OCI-LY1 (cell line): ENCODE measurements around the gene ARHGAP18.

ENCODE experiments used
- H2AFZ ChIP-seq: fragments of 200-600 bp; sonication (generic), shearing (Covaris generic); 2 replicates; pipeline ENCODE4 v1.6.0; 2014; ENCODE audit warnings: antibody characterized with exemption, mild to moderate bottlenecking, low read length
- H3F3A ChIP-seq: fragments of 200-600 bp; sonication (generic), shearing (Covaris generic); 2 replicates; pipeline ENCODE4 v1.6.0; 2014; ENCODE audit warnings: mild to moderate bottlenecking, antibody characterized with exemption, low read length, moderate library complexity; ENCODE audit not compliant: insufficient read depth
- H3K27ac ChIP-seq: fragments of 200-600 bp; sonication (generic); 2 replicates; pipeline ENCODE4 v1.5.1; 2014; ENCODE audit warnings: low read length, mixed run types, mild to moderate bottlenecking, low read depth; ENCODE audit not compliant: poor library complexity, severe bottlenecking
- H3K27me3 ChIP-seq: fragments of 200-600 bp; sonication (generic); 2 replicates; pipeline ENCODE4 v1.6.0; 2014; ENCODE audit warnings: antibody characterized with exemption, mild to moderate bottlenecking, low read length, moderate library complexity; ENCODE audit not compliant: insufficient read depth
- H3K36me3 ChIP-seq: fragments of 200-600 bp; sonication (generic); 2 replicates; pipeline ENCODE4 v1.6.1; 2014; ENCODE audit warnings: mild to moderate bottlenecking, antibody characterized with exemption, low read length, moderate library complexity, mixed read lengths; ENCODE audit not compliant: insufficient read depth
- H3K4me1 ChIP-seq: fragments of 200-600 bp; sonication (generic); 2 replicates; pipeline ENCODE4 v1.5.1; 2014; ENCODE audit warnings: mild to moderate bottlenecking, low read length, moderate library complexity; ENCODE audit not compliant: insufficient read depth, severe bottlenecking
- H3K4me2 ChIP-seq: fragments of 200-600 bp; sonication (generic), shearing (Covaris generic); 2 replicates; pipeline ENCODE4 v1.6.1; 2014; ENCODE audit warnings: low read length
- H3K4me3 ChIP-seq: fragments of 200-600 bp; sonication (generic); 2 replicates; pipeline ENCODE4 v1.5.1; 2014; ENCODE audit warnings: low read length, low read depth, mild to moderate bottlenecking, mixed read lengths; ENCODE audit not compliant: poor library complexity, severe bottlenecking
- H3K79me2 ChIP-seq: fragments of 200-600 bp; shearing (Covaris generic); 2 replicates; pipeline ENCODE4 v1.6.1; 2016; ENCODE audit warnings: mixed run types, low read length, mixed read lengths; ENCODE audit not compliant: insufficient read depth
- H3K9ac ChIP-seq: fragments of 200-600 bp; sonication (generic), shearing (Covaris generic); 2 replicates; pipeline ENCODE4 v1.6.1; 2014; ENCODE audit warnings: mild to moderate bottlenecking, low read length, mixed read lengths
- H3K9me2 ChIP-seq: fragments of 200-600 bp; sonication (generic), shearing (Covaris generic); 2 replicates; pipeline ENCODE4 v1.6.1; 2014; ENCODE audit warnings: low read depth, mild to moderate bottlenecking, low read length, mixed read lengths
- H3K9me3 ChIP-seq: fragments of 200-600 bp; shearing (Covaris generic); 2 replicates; pipeline ENCODE4 v1.6.1; 2014; ENCODE audit warnings: low read length, mixed read lengths
- H4K20me1 ChIP-seq: fragments of 200-600 bp; sonication (generic), shearing (Covaris generic); 2 replicates; pipeline ENCODE4 v1.6.0; 2016; ENCODE audit warnings: mild to moderate bottlenecking, low read length; ENCODE audit not compliant: insufficient read depth
- CTCF ChIP-seq: fragments of 200-600 bp; sonication (generic), shearing (Covaris generic); IDR thresholded peaks from 2 replicates; pipeline ENCODE4 v1.5.1; 2017; ENCODE audit warnings: mild to moderate bottlenecking, antibody characterized with exemption, low read length, moderate library complexity, mixed read lengths
- EZH2 ChIP-seq: fragments of 200-600 bp; sonication (generic), shearing (Covaris generic); IDR thresholded peaks from 2 replicates; pipeline ENCODE4 v1.8.0; 2017; ENCODE audit warnings: borderline replicate concordance, mixed run types, mild to moderate bottlenecking, antibody characterized with exemption, low read length, moderate library complexity, mixed read lengths

Gene ARHGAP18

GRCh38 chr6:129684323-129684884 lies 25.6 kb downstream of the ARHGAP18 start:
- Histone ChIP-seq H3K9ac (no peak overlapping the region), H3K27me3 (no peaks in the 10 kb centered on the region), H3K9me3 (no peaks in the 10 kb centered on the region), H3F3A (no peaks in the 10 kb centered on the region), H2AFZ (no peak overlapping the region), H3K36me3 (no peaks in the 10 kb centered on the region), H3K27ac (no peak overlapping the region), H3K4me3 (no peak overlapping the region), H3K4me1 (peaks cover 21% of the 10 kb centered on the region), H3K4me2 (0 out of 2 replicates have a peak overlapping the region, but pooled peaks have one; percentile 20), H4K20me1 (no peaks in the 10 kb centered on the region), H3K79me2 (no peaks in the 10 kb centered on the region), H3K9me2 (no peaks in the 10 kb centered on the region)
- TF ChIP-seq EZH2 (no peak), CTCF (no peak)

- TF ChIP-seq EZH2 (no peak), CTCF (no peak)
- H3K36me3 ChIP-seq = no peaks in the 10 kb centered on the region
- H3K9ac ChIP-seq = no peak overlapping the region
- 0 out of 2 replicates have a peak overlapping the region, but pooled peaks have one; percentile 20 for H3K4me2 ChIP-seq
- H3K4me1 ChIP-seq = peaks cover 21% of the 10 kb centered on the region
- no peaks in the 10 kb centered on the region for H3K9me2 ChIP-seq
- no peaks in the 10 kb centered on the region for H3F3A ChIP-seq
- H3K79me2 ChIP-seq = no peaks in the 10 kb centered on the region
- H3K27me3 ChIP-seq = no peaks in the 10 kb centered on the region
- H4K20me1 ChIP-seq = no peaks in the 10 kb centered on the region
- no peaks in the 10 kb centered on the region for H3K9me3 ChIP-seq
- no peak overlapping the region for H2AFZ ChIP-seq
- H3K27ac ChIP-seq = no peak overlapping the region
- peak overlapping the region; percentile 0 for H3K4me3 ChIP-seq
Measured at GRCh38 chr6:129683601-129684322, 26.2 kb downstream of the ARHGAP18 start.

GRCh38 chr6:129681913-129682205 lies 28.1 kb downstream of the ARHGAP18 start:
- H3K9me3 ChIP-seq = no peaks in the 10 kb centered on the region
- no peak overlapping the region for H3K27ac ChIP-seq
- no peak for TF ChIP-seq CTCF
- H3K9me2 ChIP-seq = no peaks in the 10 kb centered on the region
- no peak overlapping the region for H3K4me2 ChIP-seq
- H4K20me1 ChIP-seq = no peaks in the 10 kb centered on the region
- no peaks in the 10 kb centered on the region for H3K79me2 ChIP-seq
- H3K36me3 ChIP-seq = no peaks in the 10 kb centered on the region
- H3K4me1 ChIP-seq = peaks cover 18% of the 10 kb centered on the region
- no peak overlapping the region for H2AFZ ChIP-seq
- no peak overlapping the region for H3K4me3 ChIP-seq
- no peaks in the 10 kb centered on the region for H3F3A ChIP-seq
- no peak overlapping the region for H3K9ac ChIP-seq
- H3K27me3 ChIP-seq = no peaks in the 10 kb centered on the region
